Fibroblast of mammary gland (primary cell): Measurements from ENCODE around the gene PBX4.

ENCODE experiments used
- DNase-seq: peaks from one replicate; pipeline ENCODE4 v3.0.0-alpha.2; 2010; ENCODE audit warnings: low read depth
- H3K4me3 ChIP-seq: 2 replicates; pipeline ENCODE4 v1.5.1; 2011; ENCODE audit warnings: low read depth, mild to moderate bottlenecking, low read length, moderate library complexity; ENCODE audit not compliant: control insufficient read depth
- CTCF ChIP-seq: conservative IDR thresholded peaks from 2 replicates; pipeline ENCODE4 v1.5.1; 2011; ENCODE audit warnings: low read depth, low read length, inconsistent platforms; ENCODE audit not compliant: control insufficient read depth, insufficient read depth

The PBX4 gene

GRCh38 chr19:19597809-19598306 lies 20.6 kb downstream of the PBX4 start:
- DNase-seq, result no peak

GRCh38 chr19:19595171-19595701 lies 23.3 kb downstream of the PBX4 start:
- peak; percentile 74 for DNase-seq
- no peak overlapping the region for H3K4me3 ChIP-seq
- no peak for TF ChIP-seq CTCF

More at GRCh38 chr19:19597809-19598306, 20.6 kb downstream of the PBX4 start:
- H3K4me3 ChIP-seq, result no peak overlapping the region
- TF ChIP-seq CTCF, result no peak

GRCh38 chr19:19594381-19594780 lies 24.1 kb downstream of the PBX4 start:
- H3K4me3 ChIP-seq, result no peak overlapping the region
- no peak for DNase-seq
- TF ChIP-seq CTCF, result no peak

GRCh38 chr19:19592690-19593089 lies 25.8 kb downstream of the PBX4 start:
- no peak for TF ChIP-seq CTCF
- no peak for DNase-seq
- no peak overlapping the region for H3K4me3 ChIP-seq

- peak; percentile 98 for DNase-seq
- no peak for TF ChIP-seq CTCF
Observed at GRCh38 chr19:19591133-19591825, 27.2 kb downstream of the PBX4 start.

GRCh38 chr19:19588546-19588945 lies 29.9 kb downstream of the PBX4 start:
- peak; percentile 62 for DNase-seq

More at GRCh38 chr19:19591133-19591825, 27.2 kb downstream of the PBX4 start:
- H3K4me3 ChIP-seq, result no peak overlapping the region

More at GRCh38 chr19:19588546-19588945, 29.9 kb downstream of the PBX4 start:
- no peak overlapping the region for H3K4me3 ChIP-seq
- TF ChIP-seq CTCF, result no peak
